ENCODE measurements around the gene NSD2. TPM values are rescaled to one million over a fixed set of nuclear protein-coding genes. Genes with fewer than 3 reads are reported as not detected.

NSD2 gene
- total RNA-seq, 1 experiment from 2014 or later, result 109 TPM

DNA sequence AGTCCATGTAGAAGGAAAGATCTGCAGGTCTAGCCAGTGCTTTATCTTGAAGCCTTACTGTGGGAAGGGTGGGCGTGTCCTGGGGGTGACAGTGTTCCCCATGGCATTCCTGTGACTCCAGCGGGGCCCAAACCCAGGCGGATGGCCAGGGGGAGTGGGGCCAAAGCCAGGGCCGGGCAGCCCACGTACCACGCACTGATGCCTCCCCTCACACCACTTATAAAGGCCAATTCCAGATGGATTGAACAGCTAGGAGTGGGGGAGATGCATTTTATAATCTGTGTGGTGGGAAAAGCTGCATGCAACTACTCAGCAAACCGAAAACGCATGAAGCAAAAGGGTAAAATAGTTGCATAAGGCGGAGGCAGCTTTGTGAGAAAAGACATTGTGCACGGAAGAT lies 101.2 kb downstream of the NSD2 start:
- Mint-ChIP-seq H3K4me3 (ENCODE audit: unreplicated experiment) (no peak overlapping the region), H3K36me3 (ENCODE audit: insufficient read depth, unreplicated experiment) (peaks cover 50% of the 10 kb centered on the region), H3K27me3 (ENCODE audit: insufficient read depth, unreplicated experiment) (no peaks in the 10 kb centered on the region), H3K27ac (ENCODE audit: low read depth, unreplicated experiment) (no peak overlapping the region), H3K4me1 (ENCODE audit: insufficient read depth, unreplicated experiment) (no peaks in the 10 kb centered on the region), H3K9me3 (ENCODE audit: unreplicated experiment) (no peaks in the 10 kb centered on the region)
- TF ChIP-seq, protein P1, sequence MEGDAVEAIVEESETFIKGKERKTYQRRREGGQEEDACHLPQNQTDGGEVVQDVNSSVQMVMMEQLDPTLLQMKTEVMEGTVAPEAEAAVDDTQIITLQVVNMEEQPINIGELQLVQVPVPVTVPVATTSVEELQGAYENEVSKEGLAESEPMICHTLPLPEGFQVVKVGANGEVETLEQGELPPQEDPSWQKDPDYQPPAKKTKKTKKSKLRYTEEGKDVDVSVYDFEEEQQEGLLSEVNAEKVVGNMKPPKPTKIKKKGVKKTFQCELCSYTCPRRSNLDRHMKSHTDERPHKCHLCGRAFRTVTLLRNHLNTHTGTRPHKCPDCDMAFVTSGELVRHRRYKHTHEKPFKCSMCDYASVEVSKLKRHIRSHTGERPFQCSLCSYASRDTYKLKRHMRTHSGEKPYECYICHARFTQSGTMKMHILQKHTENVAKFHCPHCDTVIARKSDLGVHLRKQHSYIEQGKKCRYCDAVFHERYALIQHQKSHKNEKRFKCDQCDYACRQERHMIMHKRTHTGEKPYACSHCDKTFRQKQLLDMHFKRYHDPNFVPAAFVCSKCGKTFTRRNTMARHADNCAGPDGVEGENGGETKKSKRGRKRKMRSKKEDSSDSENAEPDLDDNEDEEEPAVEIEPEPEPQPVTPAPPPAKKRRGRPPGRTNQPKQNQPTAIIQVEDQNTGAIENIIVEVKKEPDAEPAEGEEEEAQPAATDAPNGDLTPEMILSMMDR (IDR thresholded peaks at IDR 0.05; ENCODE audit: unreplicated experiment), result no peak
- POLR2A ChIA-PET, result no interaction called here
- intact Hi-C loops (cut with micrococcal nuclease), result no loop called here
- DNase-seq (ENCODE audit: unreplicated experiment), result no peak
- CTCF ChIA-PET, result no interaction called here
- no TSS peak for BruUV-seq (replicated peaks)

DNA sequence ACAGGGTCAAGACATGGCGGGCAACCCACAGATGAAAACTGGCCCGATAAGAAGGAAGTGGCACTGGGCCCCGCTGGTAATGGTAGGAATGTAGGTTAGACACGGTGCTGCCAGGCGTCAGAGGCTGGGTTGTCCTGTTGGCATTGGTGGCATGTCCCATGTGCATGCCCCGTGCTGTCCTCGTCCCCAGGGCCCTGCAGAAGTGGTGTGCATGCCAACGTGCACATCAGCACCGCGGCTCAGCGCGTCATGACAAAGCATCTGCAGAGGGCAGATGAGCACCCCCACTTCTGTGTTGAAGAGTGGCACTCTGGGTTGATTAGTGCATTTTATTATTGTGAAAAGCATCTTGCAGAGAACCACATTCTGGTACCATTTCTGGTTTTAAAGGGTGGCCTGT lies 102.0 kb downstream of the NSD2 start:
- Mint-ChIP-seq H3K9me3 (ENCODE audit: unreplicated experiment) (no peaks in the 10 kb centered on the region), H3K36me3 (ENCODE audit: insufficient read depth, unreplicated experiment) (peaks cover 58% of the 10 kb centered on the region), H3K27ac (ENCODE audit: low read depth, unreplicated experiment) (no peak overlapping the region), H3K4me3 (ENCODE audit: unreplicated experiment) (no peak overlapping the region), H3K27me3 (ENCODE audit: insufficient read depth, unreplicated experiment) (no peaks in the 10 kb centered on the region), H3K4me1 (ENCODE audit: insufficient read depth, unreplicated experiment) (no peaks in the 10 kb centered on the region)
- TF ChIP-seq, protein P1 (IDR thresholded peaks at IDR 0.05; ENCODE audit: unreplicated experiment), result no peak
- no TSS peak for BruUV-seq (replicated peaks)
- DNase-seq (ENCODE audit: unreplicated experiment), result no peak
- CTCF ChIA-PET, result no interaction called here
- intact Hi-C loops (cut with micrococcal nuclease), result no loop called here
- POLR2A ChIA-PET, result no interaction called here

DNA sequence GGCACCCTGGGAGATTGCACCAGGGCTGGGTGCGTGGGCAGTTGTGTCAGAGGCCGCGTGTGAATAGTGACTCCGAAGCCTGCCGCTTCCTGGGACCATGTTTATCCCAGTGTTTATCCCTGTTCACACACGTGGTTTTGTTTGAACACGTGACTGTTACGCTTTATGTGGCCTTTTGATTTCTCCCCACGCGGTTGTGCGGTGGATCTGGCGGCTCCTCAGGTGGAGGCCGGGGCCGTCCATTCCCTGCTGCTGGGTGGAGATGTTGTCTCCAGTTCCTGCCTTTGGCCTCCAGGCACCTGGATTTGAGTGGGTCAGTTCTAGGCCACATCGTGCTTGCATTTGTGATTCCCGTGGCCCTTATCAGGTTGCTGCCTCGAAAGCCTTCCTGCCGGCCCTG lies 102.5 kb downstream of the NSD2 start:
- no peak for DNase-seq (ENCODE audit: unreplicated experiment)
- Mint-ChIP-seq H3K27ac (ENCODE audit: low read depth, unreplicated experiment) (no peak overlapping the region), H3K4me3 (ENCODE audit: unreplicated experiment) (no peak overlapping the region), H3K27me3 (ENCODE audit: insufficient read depth, unreplicated experiment) (no peaks in the 10 kb centered on the region), H3K9me3 (ENCODE audit: unreplicated experiment) (no peaks in the 10 kb centered on the region), H3K36me3 (ENCODE audit: insufficient read depth, unreplicated experiment) (peaks cover 59% of the 10 kb centered on the region), H3K4me1 (ENCODE audit: insufficient read depth, unreplicated experiment) (no peaks in the 10 kb centered on the region)
- no TSS peak for BruUV-seq (replicated peaks)
- ChIA-PET CTCF (interaction anchor here (0.6 kb wide), 2 partner anchors 22 to 79 kb away, joined by 3 to 4 read pairs; no protein-coding TSS in a partner anchor), POLR2A (no interaction called here)
- TF ChIP-seq, protein P1 (IDR thresholded peaks at IDR 0.05; ENCODE audit: unreplicated experiment), result no peak
- intact Hi-C loops (cut with micrococcal nuclease), result no loop called here

DNA sequence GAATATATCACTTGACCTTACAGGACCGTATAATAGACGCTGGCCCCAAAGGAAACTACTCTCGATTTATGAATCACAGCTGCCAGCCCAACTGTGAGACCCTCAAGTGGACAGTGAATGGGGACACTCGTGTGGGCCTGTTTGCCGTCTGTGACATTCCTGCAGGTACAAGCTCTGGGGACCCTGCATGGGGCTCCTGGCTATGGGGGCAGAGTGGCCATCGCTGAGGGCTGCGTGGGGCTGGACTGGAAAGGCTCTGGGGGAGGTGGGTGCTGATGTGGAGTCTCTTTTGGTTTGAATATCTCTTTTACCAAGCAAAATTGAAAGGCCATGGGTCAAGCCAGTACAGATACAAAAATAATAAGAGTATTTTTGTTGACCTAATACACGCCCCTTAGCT lies 103.6 kb downstream of the NSD2 start:
- DNase-seq (ENCODE audit: unreplicated experiment), result no peak
- CTCF ChIA-PET, result no interaction called here
- peaks cover 64% of the 10 kb centered on the region for H3K36me3 Mint-ChIP-seq (ENCODE audit: insufficient read depth, unreplicated experiment)
- POLR2A ChIA-PET, result no interaction called here
- no TSS peak for BruUV-seq (replicated peaks)
- TF ChIP-seq, protein P1 (IDR thresholded peaks at IDR 0.05; ENCODE audit: unreplicated experiment), result no peak
- no peaks in the 10 kb centered on the region for H3K4me1 Mint-ChIP-seq (ENCODE audit: insufficient read depth, unreplicated experiment)
- no peaks in the 10 kb centered on the region for H3K9me3 Mint-ChIP-seq (ENCODE audit: unreplicated experiment)
- intact Hi-C loops (cut with micrococcal nuclease), result no loop called here
- H3K4me3 Mint-ChIP-seq (ENCODE audit: unreplicated experiment), result no peak overlapping the region
- H3K27me3 Mint-ChIP-seq (ENCODE audit: insufficient read depth, unreplicated experiment), result no peaks in the 10 kb centered on the region
- no peak overlapping the region for H3K27ac Mint-ChIP-seq (ENCODE audit: low read depth, unreplicated experiment)
